ENCODE results near the gene KANSL1. TPM values are rescaled to one million over a fixed set of nuclear protein-coding genes. Genes with fewer than 3 reads are reported as not detected.

The KANSL1 gene
- total and polyA plus RNA-seq, 2 experiments from 2014 or later: 49.0 to 206 TPM

DNA sequence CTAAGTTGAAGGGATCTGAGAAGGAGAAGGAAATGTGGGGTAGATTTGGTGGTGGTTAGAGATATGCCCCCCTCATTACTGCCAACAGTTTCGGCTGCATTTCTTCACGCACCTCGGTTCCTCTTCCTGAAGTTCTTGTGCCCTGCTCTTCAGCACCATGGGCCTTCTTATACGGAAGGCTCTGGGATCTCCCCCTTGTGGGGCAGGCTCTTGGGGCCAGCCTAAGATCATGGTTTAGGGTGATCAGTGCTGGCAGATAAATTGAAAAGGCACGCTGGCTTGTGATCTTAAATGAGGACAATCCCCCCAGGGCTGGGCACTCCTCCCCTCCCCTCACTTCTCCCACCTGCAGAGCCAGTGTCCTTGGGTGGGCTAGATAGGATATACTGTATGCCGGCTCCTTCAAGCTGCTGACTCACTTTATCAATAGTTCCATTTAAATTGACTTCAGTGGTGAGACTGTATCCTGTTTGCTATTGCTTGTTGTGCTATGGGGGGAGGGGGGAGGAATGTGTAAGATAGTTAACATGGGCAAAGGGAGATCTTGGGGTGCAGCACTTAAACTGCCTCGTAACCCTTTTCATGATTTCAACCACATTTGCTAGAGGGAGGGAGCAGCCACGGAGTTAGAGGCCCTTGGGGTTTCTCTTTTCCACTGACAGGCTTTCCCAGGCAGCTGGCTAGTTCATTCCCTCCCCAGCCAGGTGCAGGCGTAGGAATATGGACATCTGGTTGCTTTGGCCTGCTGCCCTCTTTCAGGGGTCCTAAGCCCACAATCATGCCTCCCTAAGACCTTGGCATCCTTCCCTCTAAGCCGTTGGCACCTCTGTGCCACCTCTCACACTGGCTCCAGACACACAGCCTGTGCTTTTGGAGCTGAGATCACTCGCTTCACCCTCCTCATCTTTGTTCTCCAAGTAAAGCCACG, 165.9 kb downstream of the KANSL1 start (continued):
- TF ChIP-seq JUNB (IDR thresholded peaks at IDR 0.05; ENCODE audit: unreplicated experiment) (no peak), ZNF114 (CRISPR knock-in tag; IDR thresholded peaks at IDR 0.05) (no peak)

DNA sequence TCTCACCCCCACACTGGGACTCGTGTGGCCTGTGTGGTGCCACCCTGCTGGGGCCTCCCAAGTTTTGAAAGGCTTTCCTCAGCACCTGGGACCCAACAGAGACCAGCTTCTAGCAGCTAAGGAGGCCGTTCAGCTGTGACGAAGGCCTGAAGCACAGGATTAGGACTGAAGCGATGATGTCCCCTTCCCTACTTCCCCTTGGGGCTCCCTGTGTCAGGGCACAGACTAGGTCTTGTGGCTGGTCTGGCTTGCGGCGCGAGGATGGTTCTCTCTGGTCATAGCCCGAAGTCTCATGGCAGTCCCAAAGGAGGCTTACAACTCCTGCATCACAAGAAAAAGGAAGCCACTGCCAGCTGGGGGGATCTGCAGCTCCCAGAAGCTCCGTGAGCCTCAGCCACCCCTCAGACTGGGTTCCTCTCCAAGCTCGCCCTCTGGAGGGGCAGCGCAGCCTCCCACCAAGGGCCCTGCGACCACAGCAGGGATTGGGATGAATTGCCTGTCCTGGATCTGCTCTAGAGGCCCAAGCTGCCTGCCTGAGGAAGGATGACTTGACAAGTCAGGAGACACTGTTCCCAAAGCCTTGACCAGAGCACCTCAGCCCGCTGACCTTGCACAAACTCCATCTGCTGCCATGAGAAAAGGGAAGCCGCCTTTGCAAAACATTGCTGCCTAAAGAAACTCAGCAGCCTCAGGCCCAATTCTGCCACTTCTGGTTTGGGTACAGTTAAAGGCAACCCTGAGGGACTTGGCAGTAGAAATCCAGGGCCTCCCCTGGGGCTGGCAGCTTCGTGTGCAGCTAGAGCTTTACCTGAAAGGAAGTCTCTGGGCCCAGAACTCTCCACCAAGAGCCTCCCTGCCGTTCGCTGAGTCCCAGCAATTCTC, 166.8 kb downstream of the KANSL1 start:
- H3K4me2 ChIP-seq: no peak overlapping the region
- no peak overlapping the region for H3K4me3 ChIP-seq
- peaks cover 28% of the 10 kb centered on the region for H3K27me3 Mint-ChIP-seq (ENCODE audit: insufficient read depth, low read depth, poor library complexity)
- peak overlapping the region; percentile 88 for H3K27ac Mint-ChIP-seq
- H3K4me3 Mint-ChIP-seq: no peak overlapping the region
- TF ChIP-seq, protein P1, sequence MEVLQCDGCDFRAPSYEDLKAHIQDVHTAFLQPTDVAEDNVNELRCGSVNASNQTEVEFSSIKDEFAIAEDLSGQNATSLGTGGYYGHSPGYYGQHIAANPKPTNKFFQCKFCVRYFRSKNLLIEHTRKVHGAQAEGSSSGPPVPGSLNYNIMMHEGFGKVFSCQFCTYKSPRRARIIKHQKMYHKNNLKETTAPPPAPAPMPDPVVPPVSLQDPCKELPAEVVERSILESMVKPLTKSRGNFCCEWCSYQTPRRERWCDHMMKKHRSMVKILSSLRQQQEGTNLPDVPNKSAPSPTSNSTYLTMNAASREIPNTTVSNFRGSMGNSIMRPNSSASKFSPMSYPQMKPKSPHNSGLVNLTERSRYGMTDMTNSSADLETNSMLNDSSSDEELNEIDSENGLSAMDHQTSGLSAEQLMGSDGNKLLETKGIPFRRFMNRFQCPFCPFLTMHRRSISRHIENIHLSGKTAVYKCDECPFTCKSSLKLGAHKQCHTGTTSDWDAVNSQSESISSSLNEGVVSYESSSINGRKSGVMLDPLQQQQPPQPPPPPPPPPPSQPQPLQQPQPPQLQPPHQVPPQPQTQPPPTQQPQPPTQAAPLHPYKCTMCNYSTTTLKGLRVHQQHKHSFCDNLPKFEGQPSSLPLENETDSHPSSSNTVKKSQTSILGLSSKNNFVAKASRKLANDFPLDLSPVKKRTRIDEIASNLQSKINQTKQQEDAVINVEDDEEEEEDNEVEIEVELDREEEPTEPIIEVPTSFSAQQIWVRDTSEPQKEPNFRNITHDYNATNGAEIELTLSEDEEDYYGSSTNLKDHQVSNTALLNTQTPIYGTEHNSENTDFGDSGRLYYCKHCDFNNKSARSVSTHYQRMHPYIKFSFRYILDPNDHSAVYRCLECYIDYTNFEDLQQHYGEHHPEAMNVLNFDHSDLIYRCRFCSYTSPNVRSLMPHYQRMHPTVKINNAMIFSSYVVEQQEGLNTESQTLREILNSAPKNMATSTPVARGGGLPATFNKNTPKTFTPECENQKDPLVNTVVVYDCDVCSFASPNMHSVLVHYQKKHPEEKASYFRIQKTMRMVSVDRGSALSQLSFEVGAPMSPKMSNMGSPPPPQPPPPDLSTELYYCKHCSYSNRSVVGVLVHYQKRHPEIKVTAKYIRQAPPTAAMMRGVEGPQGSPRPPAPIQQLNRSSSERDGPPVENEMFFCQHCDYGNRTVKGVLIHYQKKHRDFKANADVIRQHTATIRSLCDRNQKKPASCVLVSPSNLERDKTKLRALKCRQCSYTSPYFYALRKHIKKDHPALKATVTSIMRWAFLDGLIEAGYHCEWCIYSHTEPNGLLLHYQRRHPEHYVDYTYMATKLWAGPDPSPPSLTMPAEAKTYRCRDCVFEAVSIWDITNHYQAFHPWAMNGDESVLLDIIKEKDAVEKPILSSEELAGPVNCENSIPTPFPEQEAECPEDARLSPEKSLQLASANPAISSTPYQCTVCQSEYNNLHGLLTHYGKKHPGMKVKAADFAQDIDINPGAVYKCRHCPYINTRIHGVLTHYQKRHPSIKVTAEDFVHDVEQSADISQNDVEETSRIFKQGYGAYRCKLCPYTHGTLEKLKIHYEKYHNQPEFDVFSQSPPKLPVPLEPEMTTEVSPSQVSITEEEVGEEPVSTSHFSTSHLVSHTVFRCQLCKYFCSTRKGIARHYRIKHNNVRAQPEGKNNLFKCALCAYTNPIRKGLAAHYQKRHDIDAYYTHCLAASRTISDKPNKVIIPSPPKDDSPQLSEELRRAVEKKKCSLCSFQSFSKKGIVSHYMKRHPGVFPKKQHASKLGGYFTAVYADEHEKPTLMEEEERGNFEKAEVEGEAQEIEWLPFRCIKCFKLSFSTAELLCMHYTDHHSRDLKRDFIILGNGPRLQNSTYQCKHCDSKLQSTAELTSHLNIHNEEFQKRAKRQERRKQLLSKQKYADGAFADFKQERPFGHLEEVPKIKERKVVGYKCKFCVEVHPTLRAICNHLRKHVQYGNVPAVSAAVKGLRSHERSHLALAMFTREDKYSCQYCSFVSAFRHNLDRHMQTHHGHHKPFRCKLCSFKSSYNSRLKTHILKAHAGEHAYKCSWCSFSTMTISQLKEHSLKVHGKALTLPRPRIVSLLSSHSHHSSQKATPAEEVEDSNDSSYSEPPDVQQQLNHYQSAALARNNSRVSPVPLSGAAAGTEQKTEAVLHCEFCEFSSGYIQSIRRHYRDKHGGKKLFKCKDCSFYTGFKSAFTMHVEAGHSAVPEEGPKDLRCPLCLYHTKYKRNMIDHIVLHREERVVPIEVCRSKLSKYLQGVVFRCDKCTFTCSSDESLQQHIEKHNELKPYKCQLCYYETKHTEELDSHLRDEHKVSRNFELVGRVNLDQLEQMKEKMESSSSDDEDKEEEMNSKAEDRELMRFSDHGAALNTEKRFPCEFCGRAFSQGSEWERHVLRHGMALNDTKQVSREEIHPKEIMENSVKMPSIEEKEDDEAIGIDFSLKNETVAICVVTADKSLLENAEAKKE (CRISPR knock-in tag; IDR thresholded peaks at IDR 0.05): no peak
- TF ChIP-seq, protein P2, sequence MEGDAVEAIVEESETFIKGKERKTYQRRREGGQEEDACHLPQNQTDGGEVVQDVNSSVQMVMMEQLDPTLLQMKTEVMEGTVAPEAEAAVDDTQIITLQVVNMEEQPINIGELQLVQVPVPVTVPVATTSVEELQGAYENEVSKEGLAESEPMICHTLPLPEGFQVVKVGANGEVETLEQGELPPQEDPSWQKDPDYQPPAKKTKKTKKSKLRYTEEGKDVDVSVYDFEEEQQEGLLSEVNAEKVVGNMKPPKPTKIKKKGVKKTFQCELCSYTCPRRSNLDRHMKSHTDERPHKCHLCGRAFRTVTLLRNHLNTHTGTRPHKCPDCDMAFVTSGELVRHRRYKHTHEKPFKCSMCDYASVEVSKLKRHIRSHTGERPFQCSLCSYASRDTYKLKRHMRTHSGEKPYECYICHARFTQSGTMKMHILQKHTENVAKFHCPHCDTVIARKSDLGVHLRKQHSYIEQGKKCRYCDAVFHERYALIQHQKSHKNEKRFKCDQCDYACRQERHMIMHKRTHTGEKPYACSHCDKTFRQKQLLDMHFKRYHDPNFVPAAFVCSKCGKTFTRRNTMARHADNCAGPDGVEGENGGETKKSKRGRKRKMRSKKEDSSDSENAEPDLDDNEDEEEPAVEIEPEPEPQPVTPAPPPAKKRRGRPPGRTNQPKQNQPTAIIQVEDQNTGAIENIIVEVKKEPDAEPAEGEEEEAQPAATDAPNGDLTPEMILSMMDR (conservative IDR thresholded peaks at IDR 0.05; ENCODE audit: low read depth in 2 of 2): peak; percentile 19 to 40; a peak in 2 of 4 replicates
- H3K9me2 ChIP-seq (ENCODE audit: insufficient read depth): no peaks in the 10 kb centered on the region
- no peaks in the 10 kb centered on the region for H3K27me3 ChIP-seq (ENCODE audit: insufficient read depth)
- H3K4me1 Mint-ChIP-seq: peaks cover 51% of the 10 kb centered on the region
- no peak overlapping the region for H2AFZ ChIP-seq
- DNase-seq (ENCODE audit: low spot score) (peak; percentile 41), ATAC-seq (peak; percentile 59)
- H3K36me3 Mint-ChIP-seq (ENCODE audit: low read depth): peaks cover 30% of the 10 kb centered on the region
- no peaks in the 10 kb centered on the region for H3K79me2 ChIP-seq (replicated peaks; ENCODE audit: insufficient read depth)
- no peaks in the 10 kb centered on the region for H3K36me3 ChIP-seq (ENCODE audit: insufficient read depth)
- H3K27ac ChIP-seq (ENCODE audit: low read depth): peak overlapping the region; percentile 77; the same call in 1 of the 2 replicates
- peaks cover 3% of the 10 kb centered on the region; the same call in 1 of the 2 replicates for H4K20me1 ChIP-seq (replicated peaks; ENCODE audit: insufficient read depth)
- H3K9me3 Mint-ChIP-seq: no peaks in the 10 kb centered on the region
- peaks cover 10% of the 10 kb centered on the region; the same call in 1 of the 2 replicates for H3F3A ChIP-seq (replicated peaks; ENCODE audit: low read depth)
- H3K4me1 ChIP-seq (ENCODE audit: insufficient read depth): peaks cover 41% of the 10 kb centered on the region
